HG03520 (cell line): ENCODE results near the gene HEXIM2.
A peak's percentile ranks its signal among the peaks of the same experiment; 100 is the strongest.
"Not testable (repeated sequence)": the region's sequence is repeated elsewhere in the genome, so short reads cannot be mapped to it uniquely, and the experiment has no call there.

ENCODE experiments used
- ATAC-seq: cut with Tn5 transposase; IDR thresholded peaks from one replicate; pipeline ENCODE4 v1.9.1; 2021; ENCODE audit warnings: mild to moderate bottlenecking, moderate library complexity; ENCODE audit not compliant: unreplicated experiment

The HEXIM2 gene, protein sequence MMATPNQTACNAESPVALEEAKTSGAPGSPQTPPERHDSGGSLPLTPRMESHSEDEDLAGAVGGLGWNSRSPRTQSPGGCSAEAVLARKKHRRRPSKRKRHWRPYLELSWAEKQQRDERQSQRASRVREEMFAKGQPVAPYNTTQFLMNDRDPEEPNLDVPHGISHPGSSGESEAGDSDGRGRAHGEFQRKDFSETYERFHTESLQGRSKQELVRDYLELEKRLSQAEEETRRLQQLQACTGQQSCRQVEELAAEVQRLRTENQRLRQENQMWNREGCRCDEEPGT

DNA sequence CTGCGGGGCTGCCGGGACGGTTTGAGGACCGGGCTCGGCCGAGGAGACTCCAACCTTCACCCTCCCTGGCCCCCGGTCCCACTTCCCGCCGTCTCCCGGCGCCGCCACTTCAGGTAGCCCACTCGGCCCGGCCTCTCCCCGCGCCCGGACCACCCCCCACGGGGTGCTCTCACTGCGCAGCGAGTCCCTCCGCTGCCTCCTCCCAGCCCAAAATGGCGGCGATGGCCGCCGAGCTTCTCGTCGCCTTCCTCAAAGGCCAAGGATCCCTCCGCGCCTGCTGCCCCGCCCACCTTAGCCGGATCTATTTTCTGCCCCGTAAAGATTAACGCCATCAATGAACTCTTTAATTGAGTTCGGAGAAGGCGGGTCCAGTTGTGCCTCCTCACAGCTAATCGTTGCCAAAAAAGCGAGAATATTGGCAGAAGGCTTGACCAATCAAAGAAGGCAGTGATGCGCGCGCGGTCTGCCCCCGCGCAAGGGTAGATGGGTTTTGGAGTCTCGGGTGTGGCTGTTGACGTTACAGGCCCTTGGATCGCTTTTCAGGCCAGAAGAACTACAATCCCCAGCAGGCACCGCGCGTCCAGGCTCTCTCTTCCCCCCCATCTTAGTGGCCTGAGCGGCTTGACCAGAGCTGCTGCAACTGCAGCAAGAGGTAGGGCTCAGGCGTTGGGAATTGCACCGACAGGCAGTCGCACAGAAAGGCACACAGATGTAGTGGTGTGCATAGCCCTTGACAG lies at the start of gene HEXIM2:
Gene HEXIM2, plus strand, starts transcription at position 588 of the 737 bp plus-strand sequence. CDS start 919 bp downstream, outside the sequence.
- ATAC-seq = peak; percentile 85

DNA sequence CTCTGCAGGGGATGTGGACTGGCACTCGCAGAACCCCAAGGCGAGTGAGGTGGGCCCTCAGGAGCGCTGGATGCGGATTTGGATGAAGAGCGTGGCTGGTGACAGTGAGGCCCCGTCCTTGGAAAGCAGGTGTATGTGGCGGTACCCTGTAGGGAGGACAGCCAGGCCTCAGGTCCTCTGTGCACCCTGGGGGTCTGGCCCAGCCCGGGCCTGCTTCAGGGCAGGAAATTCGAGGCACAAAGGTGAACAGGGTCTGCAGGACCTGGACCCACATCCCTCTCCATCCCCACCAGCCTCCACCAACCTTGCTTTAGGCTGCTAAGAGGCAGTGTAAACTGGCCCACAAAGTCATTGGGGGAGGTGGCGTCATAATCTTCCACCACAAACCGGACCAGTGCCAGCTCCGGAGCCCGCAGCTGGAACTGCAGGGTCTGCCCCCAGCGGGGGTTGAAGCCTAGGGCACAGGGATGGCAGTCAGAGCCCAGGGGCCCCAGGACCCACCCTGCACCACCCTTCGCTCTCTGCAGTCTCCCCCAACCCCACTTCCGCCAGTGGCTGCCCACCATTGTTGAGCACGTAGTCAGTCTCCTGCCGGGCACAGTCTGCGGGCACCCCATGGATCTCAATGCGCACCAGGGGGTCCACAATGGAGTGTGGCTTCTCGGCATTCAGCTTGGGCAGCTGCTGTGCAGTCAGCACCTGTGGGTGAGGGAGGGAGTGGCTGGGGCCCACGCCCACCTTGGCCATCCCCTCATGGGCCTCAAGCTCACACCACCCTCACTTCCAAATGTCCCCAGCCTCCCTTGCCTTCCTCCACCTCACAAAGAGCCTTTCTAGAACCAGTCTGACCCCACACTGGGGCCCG lies 48.9 kb upstream of the HEXIM2 start:
- no peak for ATAC-seq

DNA sequence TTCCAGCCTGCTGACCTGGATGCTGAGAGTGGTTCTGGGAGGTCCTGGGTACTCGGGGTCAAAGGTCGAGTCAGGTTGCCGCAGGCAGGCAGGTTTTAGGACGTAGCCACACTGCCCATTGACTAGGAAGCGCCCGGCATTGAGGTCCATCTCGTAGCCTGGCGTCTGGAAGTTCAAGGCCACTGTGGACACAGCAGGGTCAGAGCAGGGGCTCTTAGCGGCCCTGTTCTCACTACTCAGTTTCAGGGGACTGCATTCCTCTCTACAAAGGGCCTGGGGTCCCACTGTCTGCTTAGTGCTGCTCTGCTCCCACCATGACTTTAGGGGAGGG lies 48.3 kb upstream of the HEXIM2 start:
- ATAC-seq = no peak

DNA sequence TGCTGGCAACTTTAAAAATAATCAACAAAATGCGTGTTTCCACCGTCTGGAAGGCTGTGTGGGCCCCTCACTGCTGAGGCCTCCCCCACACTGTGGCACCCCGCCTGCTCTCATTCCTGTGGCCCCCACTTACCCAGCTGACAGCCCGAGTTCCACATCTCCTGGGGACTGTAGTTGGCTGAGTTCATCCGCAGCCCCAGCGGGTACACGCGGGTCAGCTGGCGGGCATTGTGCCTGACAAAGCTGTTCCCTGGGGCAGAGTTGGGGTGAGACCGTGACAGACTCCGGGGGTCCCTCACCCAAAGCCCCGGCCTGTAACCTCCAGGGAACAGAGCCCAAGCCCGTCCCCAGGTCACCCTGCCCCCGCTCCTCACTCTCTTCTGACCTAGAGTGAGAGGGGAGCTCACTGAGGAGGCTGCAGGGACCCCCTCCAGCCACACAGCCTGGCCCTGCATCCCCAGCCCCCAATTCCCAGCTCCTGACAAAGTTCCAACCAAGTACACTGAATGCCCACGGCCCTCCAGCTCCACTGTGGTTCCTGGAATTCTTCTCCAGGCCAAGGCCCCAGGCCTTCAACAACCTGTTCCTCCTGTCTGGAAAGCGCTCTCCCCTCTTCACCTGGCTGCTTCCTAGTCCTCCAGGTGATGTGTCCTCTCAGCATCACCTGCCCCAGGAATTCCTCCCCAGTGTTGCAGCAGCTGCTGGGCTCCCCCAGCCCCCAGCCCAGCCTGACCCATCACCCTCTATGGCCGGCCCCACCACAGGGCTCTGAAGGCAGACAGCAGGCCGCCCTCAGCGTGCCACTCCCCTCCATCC lies 47.4 kb upstream of the HEXIM2 start:
- ATAC-seq = no peak

DNA sequence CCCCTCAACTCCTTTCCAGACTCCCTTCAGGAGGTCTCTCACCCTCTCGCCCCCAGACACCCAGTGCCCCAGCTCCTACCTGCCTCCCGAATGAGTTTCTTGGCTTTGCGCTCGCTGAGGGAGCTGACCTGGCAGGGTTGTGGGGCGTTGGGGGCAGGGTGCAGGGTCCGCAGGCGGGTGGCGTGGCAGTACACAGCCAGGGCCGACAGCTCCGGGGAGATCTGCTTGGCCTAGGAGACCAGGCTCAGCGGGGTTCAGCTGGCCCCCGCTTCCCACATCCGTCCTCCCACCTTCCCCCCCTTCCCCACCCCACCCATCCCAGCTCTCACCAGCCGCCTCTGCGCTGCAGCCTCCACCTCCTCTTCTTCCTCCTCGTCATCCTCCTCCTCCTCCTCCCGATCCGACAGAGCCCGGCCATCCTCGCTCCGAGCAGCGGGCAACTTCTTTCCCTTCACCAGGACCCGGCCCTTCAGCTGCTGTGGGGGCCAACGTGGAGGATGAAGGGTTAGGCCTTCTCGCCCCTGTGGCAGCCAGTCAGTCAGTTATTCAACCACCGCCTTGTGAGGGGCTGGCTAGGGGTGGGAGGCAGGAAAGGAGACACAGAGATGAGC lies 46.6 kb upstream of the HEXIM2 start:
- ATAC-seq = no peak

DNA sequence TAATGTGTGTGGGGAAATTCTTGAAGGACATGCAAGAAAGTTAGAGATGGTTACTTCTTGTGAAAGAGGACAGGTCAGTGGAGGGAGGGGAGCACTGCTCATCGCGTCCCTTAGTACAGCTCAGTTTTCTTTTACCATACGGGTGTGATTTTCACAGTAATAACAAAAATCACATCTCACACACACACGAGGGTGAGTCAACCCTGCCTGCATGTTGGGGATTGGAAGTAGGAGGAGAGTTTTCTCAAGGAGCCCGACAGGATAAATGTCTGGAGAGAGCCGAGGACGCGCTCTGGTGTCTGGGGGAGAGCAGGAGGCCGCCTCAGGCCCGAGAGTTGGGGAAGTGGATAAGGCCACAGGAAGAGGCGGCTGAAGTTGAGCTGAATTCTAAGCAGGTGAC lies 45.8 kb upstream of the HEXIM2 start:
- no peak for ATAC-seq

DNA sequence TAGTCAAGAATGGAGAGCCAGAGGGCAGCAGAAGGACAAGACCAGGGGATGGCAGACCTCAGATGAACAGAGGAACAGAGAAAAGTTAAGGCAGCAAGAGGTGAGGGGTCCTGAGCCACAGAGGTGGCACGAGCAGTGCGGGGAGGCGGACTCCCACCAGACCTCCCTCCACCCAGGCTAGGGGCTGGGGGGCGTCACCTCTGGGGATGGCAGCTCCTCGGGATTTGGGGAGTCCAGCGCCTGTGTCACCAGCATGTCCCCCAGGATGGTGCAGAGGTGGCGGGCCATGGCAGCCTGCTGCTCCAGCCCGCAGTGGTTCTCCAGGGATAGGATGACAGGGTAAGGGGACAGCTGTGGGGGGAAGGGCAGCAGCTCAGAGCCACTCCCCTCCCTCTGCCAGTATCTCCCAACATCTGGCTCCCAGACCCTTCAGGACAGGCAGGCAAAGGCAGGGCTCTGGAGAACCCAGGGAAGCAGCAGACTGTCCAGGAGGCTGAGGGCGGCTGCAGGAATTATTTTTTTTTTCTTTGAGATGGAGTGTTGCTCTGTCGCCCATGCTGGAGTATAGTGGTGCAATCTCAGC lies 45.1 kb upstream of the HEXIM2 start:
- no peak for ATAC-seq

DNA sequence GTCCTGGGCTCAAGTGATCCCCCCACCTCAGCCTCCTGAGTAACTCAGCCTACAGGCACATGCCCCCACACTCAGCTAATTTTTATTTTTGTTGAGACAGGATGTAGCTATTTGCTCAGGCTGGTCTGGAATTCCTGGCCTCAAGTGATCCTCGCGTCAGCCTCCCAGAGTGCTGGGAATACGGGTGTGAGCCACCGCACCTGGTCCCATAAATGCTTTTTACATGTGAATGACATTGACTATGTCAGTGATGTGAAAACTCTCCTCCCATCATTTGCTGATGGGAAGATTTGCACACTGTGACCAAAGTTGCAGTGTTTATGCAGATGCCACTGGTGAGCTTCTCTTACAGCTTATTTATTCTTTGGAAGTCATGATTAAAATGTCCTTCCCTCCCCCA lies 44.3 kb upstream of the HEXIM2 start:
- no peak for ATAC-seq

DNA sequence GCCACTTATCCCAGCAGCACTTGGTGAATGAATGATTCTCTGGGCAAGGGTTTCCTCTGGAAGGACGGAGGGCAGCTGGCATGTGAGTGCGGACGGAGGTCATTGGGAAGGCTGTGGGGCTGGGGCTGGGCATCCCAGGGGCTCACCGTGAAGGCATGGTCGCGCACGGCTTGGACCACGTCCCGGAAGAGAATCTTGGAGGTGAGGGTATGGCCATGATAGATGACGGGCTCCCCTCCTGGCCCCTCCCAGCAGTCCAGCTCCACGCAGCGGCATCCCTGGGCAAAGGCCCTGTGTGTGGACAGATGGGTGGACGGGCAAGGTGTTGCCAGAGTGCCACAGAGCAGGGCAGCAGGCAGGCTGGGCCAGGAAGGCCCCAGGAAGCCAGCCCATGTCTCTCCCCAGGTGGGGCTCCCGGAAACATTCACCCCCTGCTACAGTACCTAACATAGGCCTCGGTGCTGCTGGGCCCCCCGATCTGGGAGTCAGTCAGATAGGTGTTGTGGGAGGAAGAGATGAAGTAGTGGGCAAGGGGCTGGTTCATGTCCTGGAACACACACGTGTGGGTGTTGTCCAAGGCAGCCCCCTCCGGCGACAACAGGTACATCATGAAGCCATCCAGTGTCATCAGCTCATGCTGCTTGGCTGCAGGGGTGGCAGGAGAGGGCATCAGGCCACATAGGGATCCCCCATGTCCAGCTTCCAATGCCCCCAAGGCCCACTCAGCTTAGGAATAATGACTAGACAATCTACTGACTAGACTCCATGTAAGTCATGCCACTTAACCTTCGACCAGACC lies 43.6 kb upstream of the HEXIM2 start:
- no peak for ATAC-seq

DNA sequence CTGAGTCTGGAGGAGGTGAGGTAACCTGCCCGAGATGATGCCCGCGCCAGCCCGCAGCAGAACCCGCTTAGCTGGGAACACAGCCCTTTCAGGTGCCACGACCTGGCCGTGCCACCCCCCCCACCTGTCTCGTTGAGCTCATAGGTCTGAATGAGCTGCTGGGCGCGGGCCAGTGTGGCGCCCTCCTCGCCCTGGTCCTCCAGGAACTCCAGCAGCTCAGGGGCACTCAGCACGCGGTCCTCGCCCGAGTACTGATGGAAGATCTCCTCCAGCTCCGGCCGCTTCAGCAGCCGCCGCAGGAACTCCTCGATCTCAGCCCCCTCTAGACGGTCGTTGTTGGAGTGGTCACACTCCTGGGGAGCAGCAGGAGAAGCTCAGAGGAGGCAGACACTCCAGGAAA lies 43.0 kb upstream of the HEXIM2 start:
- no peak for ATAC-seq

DNA sequence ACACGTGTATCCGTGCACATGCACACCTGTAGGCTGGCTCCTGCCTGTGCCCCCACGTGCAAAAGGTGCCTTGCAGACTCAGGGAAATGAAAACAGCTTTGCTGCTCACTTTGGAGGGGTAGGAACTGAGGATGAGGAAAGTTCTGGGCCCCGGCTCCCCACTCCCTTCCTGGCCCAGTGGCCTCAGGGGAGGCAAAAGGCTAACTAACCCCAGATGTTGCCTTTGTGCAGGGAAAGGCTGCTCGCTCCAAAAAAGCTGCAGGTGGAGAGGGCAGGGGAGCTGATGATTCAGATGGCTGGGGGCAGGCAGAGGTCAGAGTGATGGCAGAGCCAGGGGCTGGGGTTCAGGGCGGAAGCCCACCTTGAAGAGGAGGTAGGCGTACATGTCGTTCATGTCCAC lies 41.7 kb upstream of the HEXIM2 start:
- ATAC-seq = no peak

DNA sequence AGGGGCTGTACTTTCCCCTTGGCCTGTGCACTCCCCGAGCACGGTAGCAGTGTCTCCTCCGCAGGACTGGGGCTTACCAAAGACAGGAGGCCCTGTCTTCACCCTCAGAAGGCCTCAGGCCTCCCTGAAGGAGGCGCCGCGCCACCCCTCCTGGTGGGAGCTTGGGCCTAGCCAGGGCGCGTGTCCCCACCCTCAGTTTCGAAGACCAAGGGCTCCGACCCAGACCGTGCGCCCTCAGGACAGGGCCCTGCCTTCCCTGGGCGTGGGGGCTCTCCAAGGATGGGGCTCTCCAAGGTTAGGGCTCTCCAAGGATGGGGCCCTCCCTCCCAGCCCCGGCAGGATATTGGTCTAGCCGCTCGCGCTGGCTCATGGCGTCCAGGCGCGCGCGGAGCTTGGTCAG lies 41.1 kb upstream of the HEXIM2 start:
- no peak for ATAC-seq

DNA sequence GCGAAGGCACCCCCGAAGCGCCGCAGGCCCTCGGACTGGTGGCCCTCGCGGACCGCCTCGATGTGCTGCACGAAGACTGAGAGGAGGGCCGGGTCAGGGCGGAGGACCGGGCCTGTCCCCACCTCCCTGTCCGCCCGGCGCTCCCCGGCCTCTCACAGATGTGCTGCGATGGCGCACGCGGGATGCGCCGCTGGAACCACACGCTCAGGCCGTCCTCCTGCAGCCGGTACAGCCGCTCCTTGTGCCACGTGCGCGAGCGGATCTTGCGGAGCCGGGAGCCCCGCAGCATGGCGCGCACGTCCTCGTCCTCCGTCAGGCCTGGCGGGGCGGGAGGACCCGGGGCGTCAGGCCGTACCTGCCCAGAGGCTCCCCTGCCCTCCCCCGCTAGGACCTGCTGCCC lies 40.6 kb upstream of the HEXIM2 start:
- no peak for ATAC-seq

DNA sequence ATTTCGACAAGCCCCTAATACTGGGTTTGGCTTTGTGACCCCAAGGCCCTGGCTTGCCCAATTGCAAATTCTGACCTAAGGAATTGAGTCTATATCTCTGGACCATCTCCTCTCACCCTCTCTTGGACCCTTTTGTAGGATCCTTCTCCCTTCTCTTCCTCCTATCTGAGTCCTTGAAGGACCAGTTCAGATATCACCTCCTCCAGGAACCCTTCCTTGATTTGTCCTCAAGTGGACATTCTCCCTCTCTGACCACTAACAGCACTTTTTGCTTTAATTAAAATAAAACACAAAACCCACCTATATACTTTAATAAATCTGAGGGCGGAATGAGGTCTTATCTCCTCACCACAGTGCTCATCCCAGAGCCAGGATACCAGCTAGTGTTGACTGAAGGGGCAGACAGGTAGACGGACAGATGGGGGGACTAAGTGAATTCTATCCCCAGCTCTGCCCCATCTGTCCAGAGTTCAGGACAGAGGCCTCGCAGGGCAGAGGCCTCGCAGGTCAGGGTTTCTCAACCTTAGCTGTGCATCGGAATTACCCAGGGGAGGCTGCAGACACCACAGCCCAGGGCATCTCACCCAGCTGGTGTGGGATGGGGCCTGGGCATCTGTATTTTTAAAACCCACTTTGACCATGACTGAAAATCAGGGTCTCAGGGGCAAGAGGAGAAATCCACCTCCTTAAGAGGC lies 38.5 kb upstream of the HEXIM2 start:
- ATAC-seq = no peak

DNA sequence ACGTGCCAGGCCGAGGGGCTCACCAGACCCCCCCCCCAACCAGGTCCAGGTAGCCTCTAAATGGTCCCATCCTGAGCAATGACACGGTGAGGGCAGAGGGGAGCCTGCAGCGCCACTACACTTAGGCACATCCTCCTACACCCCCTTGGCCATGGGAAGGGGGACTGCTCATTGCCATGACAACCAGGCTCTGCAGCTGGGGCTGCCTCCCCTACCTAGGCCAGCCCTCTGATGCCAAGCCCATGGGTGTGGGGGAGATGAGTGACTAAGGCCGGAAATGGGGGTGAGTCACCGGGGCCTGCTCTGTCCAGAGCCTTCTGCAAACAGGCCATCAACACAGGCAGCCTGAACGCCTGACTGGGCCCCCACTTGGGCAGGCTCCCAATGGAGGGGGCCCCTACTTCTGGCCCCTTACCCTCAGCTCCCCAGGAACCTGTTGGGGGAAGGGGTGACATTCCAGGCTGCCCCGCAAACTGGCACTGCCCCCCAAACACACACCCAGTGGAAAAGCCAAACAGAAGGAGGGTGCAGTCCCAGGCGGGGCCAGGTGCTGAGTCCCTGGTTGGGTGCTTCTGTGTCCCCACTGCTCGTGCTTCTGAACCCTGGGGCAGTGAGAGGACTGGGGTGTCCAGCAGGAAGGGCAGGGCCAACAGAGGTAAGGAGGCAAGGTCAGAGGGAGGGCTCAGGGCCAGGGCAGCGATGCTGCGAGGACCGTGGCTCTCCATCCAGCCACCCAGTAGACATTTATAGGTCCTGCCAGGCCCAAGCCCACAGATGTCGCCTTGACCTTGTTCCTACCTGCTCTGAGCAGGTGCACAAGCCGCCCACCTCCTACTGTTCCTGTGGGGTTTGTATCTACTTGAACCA lies 37.5 kb upstream of the HEXIM2 start:
- ATAC-seq = no peak

DNA sequence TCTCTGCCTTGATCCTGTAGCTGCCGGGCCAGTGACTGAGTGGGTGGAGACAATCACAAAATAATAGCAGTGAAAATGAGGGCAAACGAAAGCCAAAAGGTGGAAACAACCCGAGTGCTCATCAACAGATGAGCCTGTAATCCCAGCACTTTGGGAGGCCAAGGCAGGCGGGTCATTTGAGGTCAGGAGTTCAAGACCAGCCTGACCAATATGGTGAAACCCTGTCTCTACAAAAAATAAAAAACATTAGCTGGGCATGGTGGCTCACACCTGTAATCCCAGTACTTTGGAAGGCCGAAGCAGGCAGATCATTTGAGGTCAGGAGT lies 36.9 kb upstream of the HEXIM2 start:
- ATAC-seq = not testable (repeated sequence)

DNA sequence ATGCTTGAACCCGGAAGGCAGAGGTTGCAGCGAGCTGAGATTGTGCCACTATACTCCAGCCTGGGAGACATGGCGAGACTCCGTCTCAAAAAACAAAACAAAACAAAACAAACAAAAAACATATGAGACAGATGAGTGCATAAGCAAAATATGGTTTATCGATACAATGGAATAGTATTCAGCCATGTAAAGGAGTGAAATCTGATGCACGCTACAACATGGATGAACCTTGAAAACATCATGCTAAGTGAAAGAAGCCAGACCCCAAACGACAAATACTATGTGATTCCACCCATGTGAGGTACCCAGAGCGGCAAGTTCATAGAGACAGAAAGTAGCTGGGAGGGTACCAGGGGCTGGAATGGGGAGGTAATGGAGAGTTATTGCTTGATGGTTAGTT lies 36.2 kb upstream of the HEXIM2 start:
- ATAC-seq = no peak

DNA sequence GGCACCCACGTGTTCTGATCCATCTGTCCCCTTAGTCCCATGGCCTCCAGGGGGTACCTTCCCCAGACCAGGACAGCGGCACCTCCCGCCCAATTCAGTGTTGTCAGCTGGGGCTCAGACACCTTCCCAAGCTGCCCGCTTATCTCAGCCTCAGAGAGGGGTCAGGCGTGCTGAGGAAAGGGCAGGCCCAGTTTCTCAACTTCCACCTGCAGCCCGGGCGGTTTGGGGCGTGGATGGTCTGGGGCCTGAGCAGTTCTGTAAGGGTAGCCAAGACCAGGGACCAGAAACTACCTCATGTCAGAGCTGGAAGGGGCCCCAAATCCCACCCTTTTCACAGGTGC lies 34.5 kb upstream of the HEXIM2 start:
- no peak for ATAC-seq
